PFSK-1 (cell line): ENCODE data around the gene ANXA7.
A peak's percentile ranks its signal among the peaks of the same experiment; 100 is the strongest.

Experiments used
- FOXP2 ChIP-seq: optimal IDR thresholded peaks from 2 replicates; pipeline ENCODE3; 2011; ENCODE audit warnings: borderline replicate concordance, control low read depth, inconsistent platforms; ENCODE audit not compliant: insufficient read depth; ENCODE audit errors: extremely low read length, extremely low read depth
- POLR2AphosphoS5 ChIP-seq: IDR thresholded peaks from 2 replicates; pipeline ENCODE4 v1.6.1; 2012; ENCODE audit warnings: low read depth, mild to moderate bottlenecking, control low read depth, low read length, moderate library complexity
- REST ChIP-seq, 2 experiments: IDR thresholded peaks; 2 replicates each; pipeline versions ENCODE4 v1.6.1 to v1.8.0; 2011 to 2012; ENCODE audit warnings: low read depth in 2 of 2, low read length in 2 of 2, control low read depth in 1 of 2, inconsistent platforms in 1 of 2, mild to moderate bottlenecking in 1 of 2, moderate library complexity in 1 of 2; ENCODE audit not compliant: insufficient read depth in 1 of 2
- SIN3A ChIP-seq: IDR thresholded peaks from 2 replicates; pipeline ENCODE4 v1.6.1; 2012; ENCODE audit warnings: mild to moderate bottlenecking, low read length, moderate library complexity, borderline replicate concordance; ENCODE audit not compliant: insufficient read depth
- TAF1 ChIP-seq: IDR thresholded peaks from 2 replicates; pipeline ENCODE4 v1.6.1; 2012; ENCODE audit warnings: low read length, control low read depth, borderline replicate concordance; ENCODE audit not compliant: insufficient read depth

The ANXA7 gene

GRCh38 chr10:73358331-73359279, 55.3 kb downstream of the ANXA7 start, which contains the start of gene CFAP70:
TSS of gene CFAP70 (minus strand) at chr10:73358864. CDS start at chr10:73354796, 4,068 bp downstream.
- peak; percentile 90 for TF ChIP-seq POLR2AphosphoS5
- peak; percentile 83; the same call in 1 of the 2 replicates for TF ChIP-seq SIN3A
- peak; percentile 59; the same call in 1 of the 2 replicates for TF ChIP-seq TAF1
- no peak for TF ChIP-seq REST (IDR thresholded peaks at IDR 0.05; ENCODE audit: insufficient read depth in 1 of 2, low read depth in 2 of 2, low read length in 2 of 2)
- TF ChIP-seq FOXP2 = no peak

- TF ChIP-seq FOXP2 (no peak), POLR2AphosphoS5 (no peak), SIN3A (no peak), TAF1 (no peak), REST (IDR thresholded peaks at IDR 0.05; ENCODE audit: insufficient read depth in 1 of 2, low read depth in 2 of 2, low read length in 2 of 2) (no peak)
Observed at GRCh38 chr10:73357821-73358220, 56.0 kb downstream of the ANXA7 start.

- no peak for TF ChIP-seq REST (IDR thresholded peaks at IDR 0.05; ENCODE audit: insufficient read depth in 1 of 2, low read depth in 2 of 2, low read length in 2 of 2)
- TF ChIP-seq SIN3A = no peak
Observed at GRCh38 chr10:73357166-73357565, 56.7 kb downstream of the ANXA7 start.

- TF ChIP-seq REST (IDR thresholded peaks at IDR 0.05; ENCODE audit: insufficient read depth in 1 of 2, low read depth in 2 of 2, low read length in 2 of 2) = 0 out of 4 replicates have a peak, but pooled peaks of 1 of the 2 experiments have one; percentile 17
- TF ChIP-seq TAF1 = no peak
Observed at GRCh38 chr10:73344269-73344668, 69.6 kb downstream of the ANXA7 start.
